ENCODE results near the gene P4HA2.

Gene P4HA2

DNA sequence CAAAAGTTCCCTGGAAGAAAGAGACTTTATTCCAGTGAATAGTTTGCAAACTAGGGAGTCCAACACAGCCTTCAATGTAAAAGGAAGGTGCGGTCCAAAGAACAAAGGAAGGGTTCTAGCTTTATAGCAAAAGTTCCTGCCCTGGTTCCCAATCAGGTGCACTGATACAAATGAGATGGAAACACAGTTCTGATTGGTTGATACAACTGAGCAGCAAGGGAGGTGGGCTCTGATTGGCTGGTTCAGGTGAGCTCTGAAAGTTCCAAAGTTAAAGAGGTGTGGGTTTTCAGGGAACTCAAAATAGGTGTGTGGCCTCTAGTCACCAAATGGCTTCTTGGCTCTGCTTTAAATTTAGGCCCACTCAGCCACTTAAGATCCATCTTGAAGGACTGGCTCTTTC is 43.1 kb downstream of the P4HA2 start:
- no peak for DNase-seq
- WGBS (ENCODE audit: insufficient coverage), result 100% methylated on average over 1 of the region's 1 CpG
- H3K4me1 ChIP-seq (ENCODE audit: control extremely low read depth in 1 of 4, control insufficient read depth in 4 of 4, insufficient read depth in 4 of 4, low read length in 3 of 4), result peaks cover 0 to 10% (median 2%) of the 10 kb centered on the region in 4 experiments
- ChIA-PET CTCF (interaction anchor here (2.5 kb wide), 1 partner anchor 10 kb away, joined by 9 read pairs; no protein-coding TSS in a partner anchor), POLR2A (no interaction called here)
- H3K27me3 ChIP-seq (replicated peaks in 2 of 5; ENCODE audit: control insufficient read depth in 4 of 5, insufficient read depth in 5 of 5, low read length in 4 of 5), result no peaks in the 10 kb centered on the region
- H3K4me3 ChIP-seq (ENCODE audit: control insufficient read depth in 1 of 7, extremely low read depth in 1 of 7, insufficient read depth in 4 of 7, low read depth in 2 of 7, low read length in 6 of 7), result no peak overlapping the region
- H3K36me3 ChIP-seq (ENCODE audit: control insufficient read depth in 4 of 4, insufficient read depth in 4 of 4, low read length in 3 of 4), result no peaks in the 10 kb centered on the region
- H3K27ac ChIP-seq (ENCODE audit: insufficient read depth in 1 of 2, low read depth in 1 of 2, low read length in 2 of 2, poor library complexity in 1 of 2, severe bottlenecking in 2 of 2), result no peak overlapping the region
- peaks cover 0 to 6% (median 0%) of the 10 kb centered on the region in 5 experiments for H3K9me3 ChIP-seq (ENCODE audit: control extremely low read depth in 1 of 5, control insufficient read depth in 4 of 5, insufficient read depth in 2 of 5, low read depth in 1 of 5, low read length in 4 of 5)

DNA sequence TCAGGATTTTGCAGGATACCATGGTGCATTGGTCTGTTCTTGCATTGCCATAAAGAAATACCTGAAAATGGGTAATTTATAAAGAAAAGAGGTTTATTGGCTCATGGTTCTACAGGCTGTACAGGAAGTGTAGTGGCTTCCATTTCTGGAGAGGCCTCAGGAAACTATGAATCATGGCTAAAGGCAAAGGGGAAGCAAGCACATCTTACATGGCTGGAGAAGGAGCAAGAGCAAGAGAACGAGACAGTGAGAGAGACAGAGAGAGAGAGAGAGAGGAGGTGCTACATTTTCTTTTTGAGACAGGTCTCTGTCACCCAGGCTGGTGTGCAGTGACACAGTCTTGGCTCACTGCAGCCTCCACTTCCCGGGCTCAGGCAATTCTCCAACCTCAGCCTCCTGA is 43.9 kb downstream of the P4HA2 start:
- Histone ChIP-seq H3K4me3 (ENCODE audit: control insufficient read depth in 1 of 7, extremely low read depth in 1 of 7, insufficient read depth in 4 of 7, low read depth in 2 of 7, low read length in 6 of 7) (no peak overlapping the region), H3K9me3 (ENCODE audit: control extremely low read depth in 1 of 5, control insufficient read depth in 4 of 5, insufficient read depth in 2 of 5, low read depth in 1 of 5, low read length in 4 of 5) (peaks cover 0 to 6% (median 0%) of the 10 kb centered on the region in 5 experiments), H3K4me1 (ENCODE audit: control extremely low read depth in 1 of 4, control insufficient read depth in 4 of 4, insufficient read depth in 4 of 4, low read length in 3 of 4) (peaks cover 0 to 12% (median 3%) of the 10 kb centered on the region in 4 experiments), H3K27me3 (replicated peaks in 2 of 5; ENCODE audit: control insufficient read depth in 4 of 5, insufficient read depth in 5 of 5, low read length in 4 of 5) (no peaks in the 10 kb centered on the region), H3K27ac (ENCODE audit: insufficient read depth in 1 of 2, low read depth in 1 of 2, low read length in 2 of 2, poor library complexity in 1 of 2, severe bottlenecking in 2 of 2) (no peak overlapping the region), H3K36me3 (ENCODE audit: control insufficient read depth in 4 of 4, insufficient read depth in 4 of 4, low read length in 3 of 4) (no peaks in the 10 kb centered on the region)
- DNase-seq, result peak in 2 of 3 donors; percentile 34 to 54
- ChIA-PET POLR2A (no interaction called here), CTCF (interaction anchor here (2.5 kb wide), 1 partner anchor 11 kb away, joined by 9 read pairs; no protein-coding TSS in a partner anchor)
- WGBS (ENCODE audit: insufficient coverage), result 71% methylated on average over 1 of the region's 2 CpGs

DNA sequence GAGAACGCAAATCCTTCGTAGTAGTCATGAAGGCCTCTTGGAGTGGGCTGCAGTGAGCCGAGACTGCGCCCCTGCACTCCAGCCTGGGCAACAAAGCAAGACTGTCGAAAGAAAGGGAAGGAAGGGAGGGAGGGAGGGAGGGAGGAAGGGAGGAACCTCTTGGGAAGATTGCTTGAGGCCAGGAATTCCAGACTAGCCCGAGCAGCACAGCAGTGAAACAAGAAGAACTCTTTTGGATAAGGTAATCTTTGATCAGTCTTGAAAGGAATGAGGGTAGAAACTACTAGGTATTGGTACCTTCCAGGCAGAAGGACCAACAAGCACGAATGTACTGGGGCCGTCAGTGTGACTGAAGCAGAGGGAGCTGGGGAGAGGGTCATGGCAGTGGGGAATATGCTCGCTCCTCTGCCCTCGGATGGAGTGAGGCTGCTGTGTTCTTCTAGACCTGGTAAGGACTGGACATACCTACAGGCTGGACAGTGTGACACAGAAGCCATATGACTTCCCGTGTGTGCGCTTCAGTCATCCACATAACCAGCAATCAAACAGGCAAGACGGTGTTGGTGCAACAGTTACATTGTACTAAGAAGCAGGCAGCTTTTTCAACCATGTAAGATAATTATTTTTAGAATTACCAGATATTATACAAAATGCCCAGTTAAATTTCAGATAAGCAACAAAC is 45.2 kb downstream of the P4HA2 start:
- CTCF ChIA-PET, result interaction anchor here (1.1 to 4.9 kb wide), 3 partner anchors 7 to 48 kb away, joined by 3 to 29 read pairs (median 15); no protein-coding TSS in a partner anchor
- H3K4me1 ChIP-seq (ENCODE audit: control extremely low read depth in 1 of 4, control insufficient read depth in 4 of 4, insufficient read depth in 4 of 4, low read length in 3 of 4), result peaks cover 0 to 12% (median 4%) of the 10 kb centered on the region in 4 experiments
- H3K27me3 ChIP-seq (replicated peaks in 2 of 5; ENCODE audit: control insufficient read depth in 4 of 5, insufficient read depth in 5 of 5, low read length in 4 of 5), result no peaks in the 10 kb centered on the region
- peaks cover 0 to 6% (median 0%) of the 10 kb centered on the region in 5 experiments for H3K9me3 ChIP-seq (ENCODE audit: control extremely low read depth in 1 of 5, control insufficient read depth in 4 of 5, insufficient read depth in 2 of 5, low read depth in 1 of 5, low read length in 4 of 5)
- POLR2A ChIA-PET, result no interaction called here
- H3K4me3 ChIP-seq (ENCODE audit: control insufficient read depth in 1 of 7, extremely low read depth in 1 of 7, insufficient read depth in 4 of 7, low read depth in 2 of 7, low read length in 6 of 7), result no peak overlapping the region
- H3K27ac ChIP-seq (ENCODE audit: insufficient read depth in 1 of 2, low read depth in 1 of 2, low read length in 2 of 2, poor library complexity in 1 of 2, severe bottlenecking in 2 of 2), result no peak overlapping the region
- DNase-seq, result no peak
- H3K36me3 ChIP-seq (ENCODE audit: control insufficient read depth in 4 of 4, insufficient read depth in 4 of 4, low read length in 3 of 4), result no peaks in the 10 kb centered on the region
- 94% methylated on average over 10 of the region's 13 CpGs for WGBS (ENCODE audit: insufficient coverage)

DNA sequence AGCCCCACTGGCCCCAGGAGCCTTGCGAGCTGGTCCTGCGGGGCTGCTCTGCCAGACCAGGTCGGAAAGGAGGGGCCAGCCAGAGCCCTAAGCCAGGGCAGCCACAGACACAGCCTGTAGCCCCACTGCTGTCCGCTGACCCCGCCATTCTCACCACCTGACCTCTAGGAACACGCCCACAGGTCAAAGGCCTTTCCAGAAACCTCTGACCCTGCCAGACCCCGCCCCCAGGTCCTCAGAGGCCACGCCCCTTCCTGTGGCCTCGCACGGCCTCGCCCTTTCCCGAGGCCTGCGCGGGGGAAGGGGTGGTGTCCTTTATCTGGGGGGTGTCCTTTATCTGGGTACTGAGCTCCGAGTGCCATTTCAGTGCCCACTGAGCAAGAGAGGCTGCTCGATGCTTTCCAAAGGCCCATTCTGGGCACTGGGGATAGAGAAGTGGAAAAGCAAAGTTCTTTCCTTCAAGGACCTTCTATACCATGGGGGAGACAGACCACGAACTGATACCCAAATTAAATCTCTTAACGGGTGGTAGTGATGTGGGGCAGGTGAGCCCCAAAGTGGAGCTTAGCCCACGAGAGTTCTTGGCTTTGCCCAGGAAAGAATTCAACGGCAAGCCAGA is 46.5 kb downstream of the P4HA2 start:
- DNase-seq, result no peak
- ChIA-PET POLR2A (interaction anchor here (1.4 kb wide), 1 partner anchor 10 kb away, joined by 4 read pairs; no protein-coding TSS in a partner anchor), CTCF (interaction anchor here (0.6 to 4.9 kb wide), 11 partner anchors 9 to 296 kb away, joined by 3 to 29 read pairs (median 4); no protein-coding TSS in a partner anchor)
- Histone ChIP-seq H3K4me3 (ENCODE audit: control insufficient read depth in 1 of 7, extremely low read depth in 1 of 7, insufficient read depth in 4 of 7, low read depth in 2 of 7, low read length in 6 of 7) (no peak overlapping the region), H3K27me3 (replicated peaks in 2 of 5; ENCODE audit: control insufficient read depth in 4 of 5, insufficient read depth in 5 of 5, low read length in 4 of 5) (no peaks in the 10 kb centered on the region), H3K9me3 (ENCODE audit: control extremely low read depth in 1 of 5, control insufficient read depth in 4 of 5, insufficient read depth in 2 of 5, low read depth in 1 of 5, low read length in 4 of 5) (peaks cover 0 to 6% (median 0%) of the 10 kb centered on the region in 5 experiments), H3K36me3 (ENCODE audit: control insufficient read depth in 4 of 4, insufficient read depth in 4 of 4, low read length in 3 of 4) (no peaks in the 10 kb centered on the region), H3K27ac (ENCODE audit: insufficient read depth in 1 of 2, low read depth in 1 of 2, low read length in 2 of 2, poor library complexity in 1 of 2, severe bottlenecking in 2 of 2) (peak overlapping the region in 1 of 2 experiments; percentile 54), H3K4me1 (ENCODE audit: control extremely low read depth in 1 of 4, control insufficient read depth in 4 of 4, insufficient read depth in 4 of 4, low read length in 3 of 4) (peaks cover 0 to 21% (median 13%) of the 10 kb centered on the region in 4 experiments)
- 81% methylated on average over 16 of the region's 20 CpGs for WGBS (ENCODE audit: insufficient coverage)

DNA sequence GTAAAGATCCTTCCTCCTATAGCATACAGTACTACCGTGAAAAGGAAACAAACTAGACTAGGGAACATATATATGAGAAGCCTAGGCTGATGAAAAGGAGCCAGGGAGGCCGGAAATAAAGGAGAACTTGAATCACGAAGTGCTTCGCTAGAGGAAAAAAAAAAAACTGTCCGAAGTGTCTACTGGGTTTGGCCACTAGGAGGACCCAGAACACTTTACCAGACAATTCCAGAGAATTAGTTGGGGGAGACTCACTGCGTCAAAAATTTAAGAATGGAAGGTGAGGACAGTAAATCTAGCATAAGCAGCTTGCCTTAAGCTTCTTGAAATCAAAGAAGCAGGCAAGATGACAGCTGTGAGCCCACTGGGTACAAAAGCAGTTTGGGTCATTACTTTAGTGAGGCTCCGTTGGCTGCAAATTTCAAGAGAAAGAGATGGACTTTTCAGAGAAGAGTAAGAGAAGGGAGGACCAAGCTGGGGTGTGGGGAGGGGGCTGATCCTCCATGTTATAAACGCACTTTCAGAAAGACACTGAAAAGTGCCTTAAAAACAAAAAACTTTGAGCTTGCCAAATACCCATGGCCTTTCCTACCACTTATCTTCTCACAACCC is 47.4 kb downstream of the P4HA2 start:
- Histone ChIP-seq H3K27ac (ENCODE audit: insufficient read depth in 1 of 2, low read depth in 1 of 2, low read length in 2 of 2, poor library complexity in 1 of 2, severe bottlenecking in 2 of 2) (peak overlapping the region in 1 of 2 experiments; percentile 54), H3K4me1 (ENCODE audit: control extremely low read depth in 1 of 4, control insufficient read depth in 4 of 4, insufficient read depth in 4 of 4, low read length in 3 of 4) (peaks cover 0 to 21% (median 13%) of the 10 kb centered on the region in 4 experiments), H3K4me3 (ENCODE audit: control insufficient read depth in 1 of 7, extremely low read depth in 1 of 7, insufficient read depth in 4 of 7, low read depth in 2 of 7, low read length in 6 of 7) (no peak overlapping the region), H3K27me3 (replicated peaks in 2 of 5; ENCODE audit: control insufficient read depth in 4 of 5, insufficient read depth in 5 of 5, low read length in 4 of 5) (no peaks in the 10 kb centered on the region), H3K36me3 (ENCODE audit: control insufficient read depth in 4 of 4, insufficient read depth in 4 of 4, low read length in 3 of 4) (no peaks in the 10 kb centered on the region), H3K9me3 (ENCODE audit: control extremely low read depth in 1 of 5, control insufficient read depth in 4 of 5, insufficient read depth in 2 of 5, low read depth in 1 of 5, low read length in 4 of 5) (peaks cover 0 to 6% (median 0%) of the 10 kb centered on the region in 5 experiments)
- ChIA-PET CTCF (interaction anchor here (0.6 to 4.9 kb wide), 22 partner anchors 10 to 297 kb away, joined by 3 to 29 read pairs (median 3); no protein-coding TSS in a partner anchor), POLR2A (interaction anchor here (1.4 kb wide), 1 partner anchor 11 kb away, joined by 4 read pairs; no protein-coding TSS in a partner anchor)
- DNase-seq, result peak; percentile 63 to 81 (median 78)
- WGBS (ENCODE audit: insufficient coverage), result 17% methylated on average over 6 of the region's 8 CpGs

DNA sequence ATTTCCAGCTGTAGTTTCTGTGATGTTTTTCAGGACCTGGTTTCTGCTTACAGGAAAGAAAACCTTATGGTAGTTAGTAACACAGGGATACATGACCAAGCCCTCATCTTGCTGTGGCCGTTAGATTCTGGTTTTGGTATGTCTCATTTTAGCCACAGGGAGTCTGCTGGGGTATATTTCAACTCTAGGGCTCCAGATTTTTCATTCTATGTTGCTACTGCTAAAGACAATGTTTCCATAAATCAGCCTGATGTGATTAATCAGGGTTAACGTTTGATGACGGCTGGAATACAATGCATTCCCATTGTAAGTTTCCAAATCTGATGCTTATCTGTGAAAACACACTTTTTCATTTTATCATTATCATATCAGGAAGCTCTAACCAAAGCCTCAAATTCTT is 48.2 kb downstream of the P4HA2 start:
- DNase-seq, result peak in 1 of 3 donors; percentile 10
- POLR2A ChIA-PET, result interaction anchor here (1.4 kb wide), 1 partner anchor 12 kb away, joined by 4 read pairs; no protein-coding TSS in a partner anchor
- CTCF ChIA-PET, result interaction anchor here (0.7 to 4.9 kb wide), 16 partner anchors 11 to 135 kb away, joined by 3 to 29 read pairs (median 4); no protein-coding TSS in a partner anchor
- Histone ChIP-seq H3K27ac (ENCODE audit: insufficient read depth in 1 of 2, low read depth in 1 of 2, low read length in 2 of 2, poor library complexity in 1 of 2, severe bottlenecking in 2 of 2) (no peak overlapping the region), H3K4me3 (ENCODE audit: control insufficient read depth in 1 of 7, extremely low read depth in 1 of 7, insufficient read depth in 4 of 7, low read depth in 2 of 7, low read length in 6 of 7) (no peak overlapping the region), H3K4me1 (ENCODE audit: control extremely low read depth in 1 of 4, control insufficient read depth in 4 of 4, insufficient read depth in 4 of 4, low read length in 3 of 4) (peaks cover 0 to 21% (median 13%) of the 10 kb centered on the region in 4 experiments), H3K27me3 (replicated peaks in 2 of 5; ENCODE audit: control insufficient read depth in 4 of 5, insufficient read depth in 5 of 5, low read length in 4 of 5) (no peaks in the 10 kb centered on the region), H3K9me3 (ENCODE audit: control extremely low read depth in 1 of 5, control insufficient read depth in 4 of 5, insufficient read depth in 2 of 5, low read depth in 1 of 5, low read length in 4 of 5) (peaks cover 0 to 6% (median 0%) of the 10 kb centered on the region in 5 experiments), H3K36me3 (ENCODE audit: control insufficient read depth in 4 of 4, insufficient read depth in 4 of 4, low read length in 3 of 4) (no peaks in the 10 kb centered on the region)
- 19% methylated on average over 3 of the region's 3 CpGs for WGBS (ENCODE audit: insufficient coverage)

Data from common myeloid progenitor, CD34-positive (primary cell).